HCT116 (cell line): Measurements from ENCODE around the gene ANO6. TPM values are rescaled to one million over a fixed set of nuclear protein-coding genes. Genes with fewer than 3 reads are reported as not detected.

Experiments
- ATAC-seq: fragments of 200-7000 bp; cut with Tn5 transposase; 2 replicates; pipeline ENCODE4 v1.9.1; 2020; ENCODE audit warnings: mild to moderate bottlenecking, moderate library complexity
- BruUV-seq: library from RNA; stranded (reverse); fragments of 400-500 nt; replicated peaks from 2 replicates; lab custom pipeline; 2021; lab: Mats Ljungman, UMichigan
- CTCF ChIA-PET: fragments of 300-600 bp; sonication (Branson Sonifier 250); formaldehyde crosslinking; loops from one replicate; lab custom pipeline; 2021; ENCODE audit warnings: antibody characterized with exemption; lab: Charles Lee
- POLR2A ChIA-PET: fragments of 300-600, 350-600 bp; sonication (Branson Sonifier 250); formaldehyde crosslinking; loops from one replicate; lab custom pipeline; 2021; ENCODE audit warnings: antibody characterized with exemption; lab: Charles Lee
- RAD21 ChIA-PET, 2 experiments: fragments of 300-600 bp; sonication (Branson Sonifier 250); formaldehyde crosslinking; loops; one replicate each; lab custom pipeline; 2023; ENCODE audit warnings: low total read pairs in 2 of 2; ENCODE audit not compliant: uncharacterized antibody in 2 of 2, unreplicated experiment in 2 of 2, low non-redundant PET in 1 of 2; lab: Charles Lee
- DNase-seq: peaks from one replicate; pipeline ENCODE4 v3.0.0-alpha.2; 2010; ENCODE audit warnings: low read depth, low spot score
- H2AFZ ChIP-seq: fragments of 200-600 bp; shearing (Covaris generic), sonication (generic); 2 replicates; pipeline ENCODE4 v1.6.1; 2017; ENCODE audit warnings: low read depth, mixed run types, mixed read lengths, antibody characterized with exemption, low read length; ENCODE audit not compliant: poor library complexity, severe bottlenecking
- H3K27ac ChIP-seq: 2 replicates; pipeline ENCODE4 v1.5.1; 2012; ENCODE audit warnings: low read depth, low read length
- H3K27me3 ChIP-seq: fragments of 200-600 bp; sonication (generic); 2 replicates; pipeline ENCODE4 v1.6.1; 2016; ENCODE audit warnings: mixed run types, low read length, mixed read lengths; ENCODE audit not compliant: insufficient read depth
- H3K36me3 ChIP-seq, 2 experiments: fragments of 200-500 bp in 1 of 2; fragments of 200-600 bp in 1 of 2; sonication (Bioruptor generic) in 1 of 2; sonication (generic) in 1 of 2; 2 replicates each; pipeline versions ENCODE4 v1.5.1 to v1.6.1; 2014 to 2016; ENCODE audit warnings: low read length in 2 of 2, inconsistent platforms in 1 of 2, mixed read lengths in 1 of 2, mixed run types in 1 of 2; ENCODE audit not compliant: insufficient read depth in 2 of 2, control insufficient read depth in 1 of 2
- H3K4me1 ChIP-seq, 2 experiments: fragments of 200-600 bp in 1 of 2; sonication (generic) in 1 of 2; 2 replicates each; pipeline versions ENCODE4 v1.5.1 to v1.6.1; 2012 to 2017; ENCODE audit warnings: low read length in 2 of 2, inconsistent platforms in 1 of 2, mild to moderate bottlenecking in 1 of 2, mixed read lengths in 1 of 2, mixed run types in 1 of 2, moderate library complexity in 1 of 2; ENCODE audit not compliant: insufficient read depth in 2 of 2, control insufficient read depth in 1 of 2
- H3K4me2 ChIP-seq: fragments of 200-600 bp; sonication (generic); 2 replicates; pipeline ENCODE4 v1.6.1; 2017; ENCODE audit warnings: mixed run types, low read length, mixed read lengths
- H3K4me3 ChIP-seq, 2 experiments: fragments of 200-600 bp in 1 of 2; sonication (generic) in 1 of 2; replicated peaks in 1 of 2; 2 replicates each; pipeline ENCODE4 v1.5.1; 2011 to 2016; ENCODE audit warnings: low read length in 2 of 2, control low read depth in 1 of 2, low read depth in 1 of 2, mild to moderate bottlenecking in 1 of 2, mixed read lengths in 1 of 2, mixed run types in 1 of 2
- H3K79me2 ChIP-seq: fragments of 200-600 bp; sonication (generic); 2 replicates; pipeline ENCODE4 v1.6.1; 2017; ENCODE audit warnings: mild to moderate bottlenecking, mixed run types, low read length, moderate library complexity, mixed read lengths; ENCODE audit not compliant: insufficient read depth
- H3K9ac ChIP-seq: fragments of 200-600 bp; sonication (generic); 2 replicates; pipeline ENCODE4 v1.6.1; 2016; ENCODE audit warnings: low read length, mixed read lengths
- H3K9me2 ChIP-seq: fragments of 200-600 bp; sonication (generic), shearing (Covaris generic); 2 replicates; pipeline ENCODE4 v1.6.1; 2017; ENCODE audit warnings: mixed run types, mild to moderate bottlenecking, moderate library complexity; ENCODE audit not compliant: insufficient read depth
- H3K9me3 ChIP-seq, 2 experiments: fragments of 200-500 bp in 1 of 2; fragments of 200-600 bp in 1 of 2; sonication (Bioruptor generic) in 1 of 2; sonication (generic) in 1 of 2; 2 replicates each; pipeline ENCODE4 v1.6.1; 2014 to 2017; ENCODE audit warnings: low read length in 2 of 2, mixed read lengths in 2 of 2, inconsistent platforms in 1 of 2, low read depth in 1 of 2, mild to moderate bottlenecking in 1 of 2, mixed run types in 1 of 2, moderate library complexity in 1 of 2; ENCODE audit not compliant: control insufficient read depth in 1 of 2, insufficient read depth in 1 of 2
- H4K20me1 ChIP-seq: fragments of 200-600 bp; sonication (generic), shearing (Covaris generic); 2 replicates; pipeline ENCODE4 v1.6.1; 2017; ENCODE audit warnings: mixed run types, mild to moderate bottlenecking, moderate library complexity; ENCODE audit not compliant: insufficient read depth
- CBX3 ChIP-seq: IDR thresholded peaks from 2 replicates; pipeline ENCODE4 v1.6.1; 2012; ENCODE audit warnings: low read depth
- CEBPB ChIP-seq: IDR thresholded peaks from 2 replicates; pipeline ENCODE4 v1.6.1; 2012; ENCODE audit warnings: low read depth
- CTCF ChIP-seq, 3 experiments: fragments of 200-600 bp in 1 of 3; sonication (generic) in 1 of 3; IDR thresholded peaks in 2 of 3; conservative IDR thresholded peaks in 1 of 3; 2 replicates each; pipeline ENCODE4 v1.5.1; 2012 to 2017; ENCODE audit warnings: low read depth in 2 of 3, low read length in 2 of 3, antibody characterized with exemption in 1 of 3, borderline replicate concordance in 1 of 3, control low read depth in 1 of 3, mild to moderate bottlenecking in 1 of 3, mixed read lengths in 1 of 3, mixed run types in 1 of 3, moderate library complexity in 1 of 3; ENCODE audit not compliant: insufficient read depth in 1 of 3
- EGR1 ChIP-seq: IDR thresholded peaks from 2 replicates; pipeline ENCODE4 v1.6.1; 2012; ENCODE audit warnings: low read depth
- EZH2 ChIP-seq: fragments of 200-600 bp; sonication (generic); IDR thresholded peaks from 2 replicates; pipeline ENCODE4 v1.6.1; 2017; ENCODE audit warnings: antibody characterized with exemption, mixed run types
- EZH2phosphoT487 ChIP-seq: fragments of 200-600 bp; IDR thresholded peaks from 2 replicates; pipeline ENCODE4 v1.6.1; 2018; ENCODE audit warnings: antibody characterized with exemption, borderline replicate concordance
- FOSL1 ChIP-seq: IDR thresholded peaks from 2 replicates; pipeline ENCODE4 v1.6.1; 2012; ENCODE audit warnings: low read depth
- JUND ChIP-seq: IDR thresholded peaks from 2 replicates; pipeline ENCODE4 v1.6.1; 2012
- MAX ChIP-seq: IDR thresholded peaks from 2 replicates; pipeline ENCODE4 v1.6.1; 2012
- POLR2A ChIP-seq: IDR thresholded peaks from 2 replicates; pipeline ENCODE4 v1.7.0; 2011; ENCODE audit warnings: borderline replicate concordance; ENCODE audit not compliant: insufficient read depth, insufficient read length; ENCODE audit errors: extremely low read depth
- RAD21 ChIP-seq: IDR thresholded peaks from 2 replicates; pipeline ENCODE4 v1.6.1; 2012; ENCODE audit warnings: low read depth, mild to moderate bottlenecking
- REST ChIP-seq: IDR thresholded peaks from 2 replicates; pipeline ENCODE4 v1.6.1; 2012; ENCODE audit warnings: low read depth
- TCF7L2 ChIP-seq: IDR thresholded peaks from 2 replicates; pipeline ENCODE4 v1.7.0; 2011; ENCODE audit warnings: borderline replicate concordance, inconsistent platforms; ENCODE audit not compliant: insufficient read depth, insufficient read length; ENCODE audit errors: extremely low read depth
- YY1 ChIP-seq: IDR thresholded peaks from 2 replicates; pipeline ENCODE4 v1.6.1; 2011; ENCODE audit warnings: low read length, low read depth, moderate library complexity, mild to moderate bottlenecking; ENCODE audit not compliant: insufficient replicate concordance; ENCODE audit errors: extremely low read depth
- ZFX ChIP-seq: fragments of 450-650 bp; IDR thresholded peaks from 2 replicates; pipeline ENCODE4 v1.6.1; 2017
- ZNF274 ChIP-seq: fragments of 200-500 bp; sonication (Bioruptor generic); IDR thresholded peaks from 2 replicates; pipeline ENCODE4 v1.6.1; 2014; ENCODE audit warnings: mild to moderate bottlenecking, low read depth, low read length, inconsistent platforms
- intact Hi-C: fragments of 100-400 bp; cut with micrococcal nuclease; formaldehyde crosslinking; loops from 2 replicates; pipeline ENCODE4 v1.10.0; 2022
- total RNA-seq: library from RNA; stranded (reverse); gene quantifications from one replicate; pipeline ENCODE4 v1.2.1, GENCODE V29; 2021; ENCODE audit not compliant: unreplicated experiment
- TF ChIP-seq, protein P1 (sequence below): IDR thresholded peaks from 2 replicates; pipeline ENCODE4 v1.6.1; 2011; ENCODE audit warnings: mild to moderate bottlenecking, low read length, moderate library complexity; ENCODE audit not compliant: insufficient replicate concordance; ENCODE audit errors: extremely low read depth

The ANO6 gene
- total RNA-seq, 1 experiment from 2014 or later, result 36.7 TPM

- no peak for TF ChIP-seq EZH2phosphoT487
- no peak for TF ChIP-seq ZFX
- TF ChIP-seq ZNF274, result no peak
These were observed 57.9 kb downstream of the ANO6 start (continued) for GRCh38 chr12:45273717-45274271.

GRCh38 chr12:45276154-45276755, 60.4 kb downstream of the ANO6 start:
- H3K4me2 ChIP-seq, result no peak overlapping the region
- peaks cover 30% of the 10 kb centered on the region for H3K79me2 ChIP-seq
- H3K4me1 ChIP-seq, result peaks cover 14 to 25% of the 10 kb centered on the region in 2 experiments
- POLR2A ChIA-PET, result no interaction called here
- RAD21 ChIA-PET, result no interaction called here
- no TSS peak for BruUV-seq
- H3K9me3 ChIP-seq, result no peaks in the 10 kb centered on the region
- no peaks in the 10 kb centered on the region for H4K20me1 ChIP-seq
- H3K9me2 ChIP-seq, result no peaks in the 10 kb centered on the region
- H3K36me3 ChIP-seq, result no peaks in the 10 kb centered on the region; a peak in 1 of 4 replicates
- H3K27ac ChIP-seq, result no peak overlapping the region
- no peaks in the 10 kb centered on the region for H3K27me3 ChIP-seq
- H3K9ac ChIP-seq, result no peak overlapping the region
- CTCF ChIA-PET, result no interaction called here
- H3K4me3 ChIP-seq, result no peak overlapping the region
- intact Hi-C loops, result loop anchor here (10.0 kb wide), 1 partner anchor 449 kb away; the partner anchor contains the start of gene ARID2
- no peak overlapping the region for H2AFZ ChIP-seq
- ATAC-seq, result no peak
- DNase-seq, result no peak
- TF ChIP-seq RAD21, result no peak
- no peak for TF ChIP-seq ZFX
- TF ChIP-seq EZH2, result no peak
- TF ChIP-seq CBX3, result no peak
- no peak for TF ChIP-seq REST
- TF ChIP-seq EZH2phosphoT487, result no peak
- TF ChIP-seq YY1, result no peak
- no peak for TF ChIP-seq FOSL1
- TF ChIP-seq TCF7L2, result no peak
- no peak for TF ChIP-seq POLR2A
- TF ChIP-seq EGR1, result no peak
- no peak for TF ChIP-seq JUND
- no peak for TF ChIP-seq CEBPB
- no peak for TF ChIP-seq CTCF (IDR thresholded peaks at IDR 0.05 in 2 of 3, conservative IDR thresholded peaks at IDR 0.05 in 1 of 3; ENCODE audit: borderline replicate concordance in 1 of 3, insufficient read depth in 1 of 3, low read depth in 2 of 3, low read length in 2 of 3)
- TF ChIP-seq MAX, result no peak
- TF ChIP-seq, protein P1, sequence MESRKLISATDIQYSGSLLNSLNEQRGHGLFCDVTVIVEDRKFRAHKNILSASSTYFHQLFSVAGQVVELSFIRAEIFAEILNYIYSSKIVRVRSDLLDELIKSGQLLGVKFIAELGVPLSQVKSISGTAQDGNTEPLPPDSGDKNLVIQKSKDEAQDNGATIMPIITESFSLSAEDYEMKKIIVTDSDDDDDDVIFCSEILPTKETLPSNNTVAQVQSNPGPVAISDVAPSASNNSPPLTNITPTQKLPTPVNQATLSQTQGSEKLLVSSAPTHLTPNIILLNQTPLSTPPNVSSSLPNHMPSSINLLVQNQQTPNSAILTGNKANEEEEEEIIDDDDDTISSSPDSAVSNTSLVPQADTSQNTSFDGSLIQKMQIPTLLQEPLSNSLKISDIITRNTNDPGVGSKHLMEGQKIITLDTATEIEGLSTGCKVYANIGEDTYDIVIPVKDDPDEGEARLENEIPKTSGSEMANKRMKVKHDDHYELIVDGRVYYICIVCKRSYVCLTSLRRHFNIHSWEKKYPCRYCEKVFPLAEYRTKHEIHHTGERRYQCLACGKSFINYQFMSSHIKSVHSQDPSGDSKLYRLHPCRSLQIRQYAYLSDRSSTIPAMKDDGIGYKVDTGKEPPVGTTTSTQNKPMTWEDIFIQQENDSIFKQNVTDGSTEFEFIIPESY, result no peak
